Measurements from ENCODE around the gene PKDCC.
"Not testable (repeated sequence)": the region's sequence is repeated elsewhere in the genome, so short reads cannot be mapped to it uniquely, and the experiment has no call there.

PKDCC gene

DNA sequence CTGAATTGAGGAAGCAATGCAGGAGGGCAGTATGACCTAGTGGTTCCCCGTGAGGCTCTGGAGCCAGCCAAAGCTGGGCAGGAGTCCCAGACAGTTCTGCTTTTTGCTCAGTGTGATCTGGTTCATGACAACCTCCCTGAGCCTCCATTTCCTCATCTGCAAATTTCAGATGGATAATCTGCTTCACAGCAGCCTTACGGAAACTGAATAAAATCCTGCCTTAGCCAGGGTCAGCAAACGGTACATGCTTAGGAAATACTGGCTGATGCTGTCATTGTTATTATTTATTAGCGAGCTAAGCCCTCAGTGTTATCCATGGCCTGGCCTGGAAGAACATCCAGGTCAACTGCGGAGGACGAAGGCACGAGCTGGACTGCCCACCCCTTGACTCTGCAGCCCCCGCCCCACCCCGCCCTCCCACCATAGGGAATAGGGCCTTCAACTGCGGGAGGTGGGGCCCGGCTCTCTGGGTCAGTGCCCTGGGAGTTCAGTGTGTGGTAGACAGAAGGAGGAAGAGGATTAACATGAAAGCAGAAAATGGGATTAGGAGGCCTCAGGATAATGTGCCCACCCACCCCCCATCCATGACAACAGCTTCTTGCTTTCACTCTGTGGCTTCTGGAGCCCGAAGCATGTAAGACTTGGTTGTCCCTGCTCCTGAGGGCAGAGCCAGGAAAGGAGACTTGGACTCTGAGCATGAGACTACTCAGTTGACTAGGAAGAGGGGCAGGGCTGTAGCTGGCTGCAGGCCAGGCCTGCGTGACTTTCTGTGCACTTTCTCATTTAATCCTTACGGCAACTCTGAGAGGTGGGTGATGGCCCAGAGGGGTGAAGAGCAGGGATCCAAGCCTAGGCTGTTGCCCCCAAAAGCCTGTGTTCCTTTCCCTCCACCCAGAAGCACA is 13.1 kb downstream of the PKDCC start:
- DNase-seq (ENCODE audit: extremely low read depth in 1 of 2, low read depth in 1 of 2): no peak

DNA sequence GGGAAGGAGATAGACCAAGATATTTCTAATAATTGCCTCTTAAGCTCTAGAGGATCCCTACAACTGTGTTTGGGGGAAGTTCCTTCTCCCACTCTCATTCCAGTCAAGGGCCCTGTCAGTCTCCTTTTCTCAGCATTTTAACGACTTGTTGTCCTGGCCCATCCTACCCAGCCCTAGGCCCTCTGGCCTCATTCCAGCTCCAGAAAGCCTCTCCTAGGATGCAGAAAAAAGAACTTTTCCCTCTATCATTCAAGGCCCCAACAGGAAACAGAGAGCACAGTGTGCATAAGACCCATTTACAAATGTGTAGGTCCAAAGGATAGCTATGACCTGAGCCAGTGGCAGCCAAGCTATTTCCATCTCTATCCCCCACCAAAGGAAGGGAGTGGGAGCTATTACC is 14.0 kb downstream of the PKDCC start:
- no peak for DNase-seq (ENCODE audit: extremely low read depth in 1 of 2, low read depth in 1 of 2)

DNA sequence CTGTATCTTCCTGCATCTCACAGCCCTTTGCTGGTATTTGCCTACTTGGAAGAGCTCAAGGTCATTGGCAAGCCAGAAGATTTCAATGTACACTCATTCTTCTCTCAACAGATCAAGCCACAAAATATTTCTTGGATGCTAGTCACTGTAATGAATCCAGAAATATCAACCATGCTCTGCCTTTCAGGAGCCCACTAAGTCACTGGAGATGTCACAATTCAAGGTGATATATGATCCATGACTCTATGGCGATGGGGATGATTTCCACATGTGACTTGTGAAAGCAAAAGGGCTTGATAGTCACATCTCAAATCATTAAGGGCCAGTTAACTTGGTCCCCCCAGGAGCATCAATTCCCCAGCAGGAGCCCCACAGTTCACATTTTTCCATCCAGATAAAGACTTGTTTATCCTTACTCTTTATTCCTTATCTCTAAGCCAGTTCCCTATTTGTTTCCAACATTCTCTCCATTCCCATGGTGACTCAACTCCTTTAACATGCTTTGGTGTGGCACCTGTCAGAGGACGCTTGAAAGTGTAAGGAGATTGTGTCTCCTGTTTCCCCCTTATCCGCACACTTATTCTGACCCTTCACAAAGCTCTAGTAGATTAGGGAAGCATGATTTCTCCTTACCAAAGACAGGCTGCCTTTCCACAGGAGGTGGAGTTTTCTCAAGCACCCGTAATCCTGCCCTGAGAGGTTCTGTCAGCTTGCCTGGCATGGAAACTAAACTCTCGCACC is 15.8 kb downstream of the PKDCC start:
- DNase-seq (ENCODE audit: extremely low read depth in 1 of 2, low read depth in 1 of 2): no peak

DNA sequence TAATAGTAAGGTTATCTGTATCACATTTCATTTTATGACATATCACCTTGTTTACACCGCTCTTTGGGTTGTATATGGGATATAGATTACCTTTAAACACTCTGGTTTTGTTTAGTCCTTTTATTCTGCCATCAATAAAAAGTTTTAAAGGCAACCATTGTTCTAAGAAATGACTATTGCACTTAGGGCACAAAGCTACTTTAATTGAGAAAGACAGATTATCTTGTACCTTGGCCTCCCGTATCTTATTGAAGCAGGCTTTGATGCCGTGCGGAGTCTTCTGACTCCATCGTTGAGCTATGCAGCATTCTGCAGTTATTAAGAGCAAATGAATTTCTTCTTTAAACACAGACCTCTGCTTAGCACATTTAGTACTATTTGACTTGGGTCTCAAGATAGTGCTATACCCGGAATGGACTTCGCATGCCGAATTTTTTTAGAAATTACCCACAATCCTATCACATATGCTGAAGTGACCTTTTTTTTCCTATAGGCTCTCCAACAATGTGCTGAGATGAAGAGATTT is 16.7 kb downstream of the PKDCC start:
- no peak for DNase-seq (ENCODE audit: extremely low read depth in 1 of 2, low read depth in 1 of 2)

- DNase-seq (ENCODE audit: extremely low read depth in 1 of 2, low read depth in 1 of 2): not testable (repeated sequence)
Observed at GRCh38 chr2:42065753-42066152, 17.9 kb downstream of the PKDCC start.

GRCh38 chr2:42067001-42067400 is 19.2 kb downstream of the PKDCC start:
- DNase-seq (ENCODE audit: extremely low read depth in 1 of 2, low read depth in 1 of 2): not testable (repeated sequence)

GRCh38 chr2:42067521-42067920 is 19.7 kb downstream of the PKDCC start:
- DNase-seq (ENCODE audit: extremely low read depth in 1 of 2, low read depth in 1 of 2): no peak

GRCh38 chr2:42068571-42069178 is 20.9 kb downstream of the PKDCC start:
- DNase-seq (ENCODE audit: extremely low read depth in 1 of 2, low read depth in 1 of 2): no peak

GRCh38 chr2:42069568-42069967 is 21.7 kb downstream of the PKDCC start:
- no peak for DNase-seq (ENCODE audit: extremely low read depth in 1 of 2, low read depth in 1 of 2)

- no peak for DNase-seq (ENCODE audit: extremely low read depth in 1 of 2, low read depth in 1 of 2)
Observed at GRCh38 chr2:42071791-42072190, 24.0 kb downstream of the PKDCC start.

GRCh38 chr2:42072349-42073118 is 24.7 kb downstream of the PKDCC start:
- DNase-seq (ENCODE audit: extremely low read depth in 1 of 2, low read depth in 1 of 2): no peak

DNA sequence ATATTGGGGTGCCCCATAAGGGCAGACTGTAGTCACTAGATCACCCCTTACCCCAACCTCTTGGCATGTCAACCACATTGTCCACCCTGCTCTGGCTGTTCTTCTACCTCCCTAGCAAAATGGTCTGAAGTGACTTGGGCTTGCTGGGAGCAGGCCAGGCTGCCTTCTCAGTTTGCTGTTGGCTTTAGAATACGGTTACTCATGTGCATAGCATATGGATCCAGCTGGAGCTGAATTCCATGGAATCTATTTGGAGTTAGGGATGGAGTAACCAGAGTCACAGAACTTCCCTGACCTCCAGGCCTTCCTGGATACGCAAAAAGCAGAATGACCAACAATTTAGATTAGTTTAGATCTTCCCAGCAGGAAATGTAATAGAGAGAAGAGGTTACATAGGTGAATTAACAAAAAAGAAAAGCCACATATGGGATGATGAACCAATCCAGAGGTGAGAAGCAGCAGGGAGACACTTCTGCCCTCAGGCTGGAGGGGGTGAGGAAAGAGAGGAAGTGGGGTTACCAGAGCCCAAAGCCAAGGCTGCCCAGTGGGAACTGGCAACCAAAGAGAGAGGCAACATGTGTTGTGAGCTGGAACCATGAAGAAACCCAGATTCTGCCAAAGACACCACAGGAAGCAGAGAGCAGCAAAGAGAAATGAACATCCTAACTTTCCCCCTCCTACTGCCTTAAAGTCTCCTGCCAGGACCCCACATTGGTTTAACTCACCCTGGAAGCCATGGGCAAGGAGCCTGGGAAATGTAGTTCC is 26.1 kb downstream of the PKDCC start:
- no peak for DNase-seq (ENCODE audit: extremely low read depth in 1 of 2, low read depth in 1 of 2)

GRCh38 chr2:42074661-42075060 is 26.8 kb downstream of the PKDCC start:
- DNase-seq (ENCODE audit: extremely low read depth in 1 of 2, low read depth in 1 of 2): no peak

- no peak for DNase-seq (ENCODE audit: extremely low read depth in 1 of 2, low read depth in 1 of 2)
Observed at GRCh38 chr2:42076357-42077225, 28.8 kb downstream of the PKDCC start.

- no peak for DNase-seq (ENCODE audit: extremely low read depth in 1 of 2, low read depth in 1 of 2)
Observed at GRCh38 chr2:42077343-42077742, 29.5 kb downstream of the PKDCC start.

DNA sequence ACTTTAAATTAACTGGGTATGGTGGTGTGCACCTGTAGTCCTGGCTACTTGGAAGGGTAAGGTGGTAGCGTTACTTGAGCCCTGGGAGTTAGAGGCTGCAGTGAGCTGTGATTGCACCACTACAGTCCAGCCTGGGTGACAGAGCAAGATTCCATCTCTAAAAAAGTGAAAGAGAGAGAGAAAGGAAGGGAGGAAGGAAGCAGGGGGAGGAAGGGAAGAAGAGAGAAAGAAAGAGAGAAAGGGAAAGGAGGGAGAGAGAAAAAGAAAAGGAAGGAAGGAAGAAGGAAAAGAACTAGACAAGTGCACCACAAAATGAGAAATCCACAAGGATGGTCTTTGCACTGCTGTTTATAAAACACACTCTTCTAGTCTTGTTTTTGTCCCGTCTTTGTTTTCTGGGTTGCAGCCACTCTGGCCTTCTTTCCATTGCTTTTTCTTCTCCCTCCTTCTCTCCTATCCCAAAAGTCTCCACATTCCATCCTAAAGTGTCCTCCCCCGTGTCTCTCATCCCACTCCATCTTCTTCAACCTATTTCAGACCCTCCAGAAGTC is 32.0 kb downstream of the PKDCC start:
- no peak for DNase-seq (ENCODE audit: extremely low read depth in 1 of 2, low read depth in 1 of 2)

DNA sequence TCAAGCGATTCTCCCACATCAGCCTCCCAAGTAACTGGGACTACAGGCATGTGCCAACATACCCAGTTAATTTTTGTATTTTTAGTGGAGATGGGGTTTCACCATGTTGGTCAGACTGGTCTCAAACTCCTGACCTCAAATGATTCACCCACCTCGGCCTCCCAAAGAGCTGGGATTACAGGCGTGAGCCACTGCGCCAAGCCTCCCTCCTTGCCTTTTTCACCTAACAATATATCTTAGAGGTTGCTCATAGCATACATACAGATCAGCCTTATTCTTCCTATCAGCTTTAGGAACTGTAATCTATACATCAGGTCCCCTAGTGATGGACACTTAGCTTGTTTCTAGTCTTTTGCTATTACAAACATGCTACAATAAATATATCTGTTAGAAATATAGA is 33.3 kb downstream of the PKDCC start:
- not testable (repeated sequence) for DNase-seq (ENCODE audit: extremely low read depth in 1 of 2, low read depth in 1 of 2)

GRCh38 chr2:42082016-42082415 is 34.2 kb downstream of the PKDCC start:
- no peak for DNase-seq (ENCODE audit: extremely low read depth in 1 of 2, low read depth in 1 of 2)

GRCh38 chr2:42084231-42084671 is 36.4 kb downstream of the PKDCC start:
- DNase-seq (ENCODE audit: extremely low read depth in 1 of 2, low read depth in 1 of 2): no peak

Data from activated CD8-positive, alpha-beta memory T cell treated with anti-CD3 and anti-CD28 coated beads for 1 hour (primary cell).